ENCODE results near the gene AQP2.
"Not testable (repeated sequence)": the region's sequence is repeated elsewhere in the genome, so short reads cannot be mapped to it uniquely, and the experiment has no call there.

Gene AQP2

GRCh38 chr12:49972641-49973360 lies 22.3 kb downstream of the AQP2 start, which contains the start of gene AQP6:
Gene AQP6, plus strand, starts transcription at chr12:49972947. Its CDS starts 227 bp downstream, at chr12:49973174.
- DNase-seq, result no peak

DNA sequence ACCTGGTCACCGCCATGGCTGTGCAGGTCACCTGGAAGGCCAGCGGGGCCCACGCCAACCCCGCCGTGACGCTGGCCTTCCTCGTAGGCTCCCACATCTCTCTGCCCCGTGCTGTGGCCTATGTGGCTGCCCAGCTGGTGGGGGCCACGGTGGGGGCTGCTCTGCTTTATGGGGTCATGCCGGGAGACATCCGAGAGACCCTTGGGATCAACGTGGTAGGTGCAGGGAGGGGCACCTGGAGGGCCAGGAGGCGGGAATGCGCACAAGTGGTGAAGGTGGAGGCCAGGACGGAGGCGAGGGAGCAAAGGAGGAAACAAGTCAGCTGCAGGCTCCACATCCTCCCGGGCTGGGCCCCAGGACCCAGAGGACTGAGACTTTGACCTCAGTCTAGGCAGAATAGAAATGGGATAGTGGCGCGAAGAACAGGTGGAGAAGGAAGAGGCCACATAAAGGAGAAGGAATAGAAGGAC lies 22.9 kb downstream of the AQP2 start:
- no peak for DNase-seq

DNA sequence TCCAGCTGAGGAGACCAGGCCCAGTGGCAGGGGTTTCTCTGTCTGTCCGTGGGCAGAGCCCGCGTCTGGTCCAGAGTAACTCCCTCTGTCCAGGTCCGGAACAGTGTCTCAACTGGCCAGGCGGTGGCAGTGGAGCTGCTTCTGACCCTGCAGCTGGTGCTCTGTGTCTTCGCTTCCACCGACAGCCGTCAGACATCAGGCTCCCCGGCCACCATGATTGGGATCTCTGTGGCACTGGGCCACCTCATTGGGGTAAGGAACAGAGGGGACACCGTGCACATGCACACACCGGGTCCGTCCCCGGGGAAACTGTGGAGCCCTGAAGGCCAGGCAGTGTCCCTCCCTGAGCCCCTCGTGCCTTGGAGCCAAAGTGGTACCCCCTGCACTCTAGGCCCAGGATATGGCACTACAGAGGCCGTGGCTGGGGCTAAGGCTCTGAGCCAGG lies 23.7 kb downstream of the AQP2 start:
- DNase-seq, result no peak

- DNase-seq, result no peak
These were observed 24.3 kb downstream of the AQP2 start for GRCh38 chr12:49974677-49975317.

GRCh38 chr12:49975318-49975761 lies 24.8 kb downstream of the AQP2 start:
- DNase-seq, result no peak

GRCh38 chr12:49976557-49976956 lies 26.0 kb downstream of the AQP2 start:
- no peak for DNase-seq

GRCh38 chr12:49978125-49978524 lies 27.6 kb downstream of the AQP2 start:
- DNase-seq, result no peak

- DNase-seq, result no peak
These were observed 28.6 kb downstream of the AQP2 start for GRCh38 chr12:49979016-49979586.

DNA sequence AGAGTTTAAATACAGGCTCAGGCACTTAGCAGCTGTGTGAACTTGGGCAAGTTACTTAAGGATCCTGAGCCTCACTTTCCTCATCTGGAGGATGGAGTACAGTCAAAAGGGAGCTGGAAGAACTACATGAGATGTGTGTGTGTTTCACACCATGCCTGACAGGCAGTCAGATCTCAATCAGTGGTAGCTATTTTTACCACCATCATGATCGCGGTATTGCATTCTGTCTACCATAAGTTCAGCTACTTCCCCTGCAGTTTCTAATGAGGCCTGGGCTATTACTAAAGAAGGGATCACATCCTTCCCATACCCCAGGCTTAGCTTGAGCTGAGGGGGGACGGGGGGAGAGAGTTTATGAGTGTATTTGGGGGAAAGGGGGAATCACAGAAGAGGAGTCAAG lies 29.3 kb downstream of the AQP2 start:
- DNase-seq, result no peak

GRCh38 chr12:49980501-49981349 lies 30.2 kb downstream of the AQP2 start:
- no peak for DNase-seq

DNA sequence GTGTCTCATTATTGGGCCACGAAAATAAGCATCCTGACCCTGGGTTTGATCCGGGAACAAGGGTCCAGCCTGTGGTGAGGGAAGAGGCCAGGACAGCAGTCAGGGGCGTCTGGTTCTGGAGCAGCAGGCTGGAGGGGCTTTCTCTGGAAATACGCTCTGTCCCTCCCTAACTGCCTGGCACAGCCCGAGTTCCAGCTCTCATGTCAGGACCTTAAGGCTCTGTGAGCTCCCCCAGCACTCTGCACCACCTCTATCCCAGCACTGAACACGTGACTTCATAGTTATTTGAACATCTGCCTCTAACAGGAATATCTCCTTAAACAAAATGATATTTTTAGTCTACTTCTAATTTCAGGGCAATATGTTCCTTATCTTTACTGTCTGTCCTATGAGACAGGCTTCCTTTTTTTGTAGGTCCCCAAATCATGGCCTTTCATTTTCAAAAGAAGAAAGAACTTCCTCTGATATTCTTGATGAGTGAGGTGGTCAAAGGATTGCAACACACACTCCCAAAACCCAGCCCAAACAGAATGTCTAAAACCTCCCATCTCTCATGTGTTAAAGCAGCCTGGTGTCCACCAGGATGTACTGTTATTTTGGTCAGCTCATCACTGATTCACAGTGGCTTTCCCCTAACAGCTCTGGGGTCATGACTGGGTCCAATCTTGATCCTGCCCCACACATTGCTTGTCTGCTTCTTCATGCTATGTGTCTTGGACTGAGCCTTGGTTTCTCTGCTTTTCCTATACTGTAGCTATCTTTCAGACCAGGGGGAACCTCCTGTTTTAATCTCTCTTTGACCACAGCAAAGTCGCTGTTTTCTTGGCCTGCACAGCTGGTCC lies 31.9 kb downstream of the AQP2 start:
- no peak for DNase-seq

DNA sequence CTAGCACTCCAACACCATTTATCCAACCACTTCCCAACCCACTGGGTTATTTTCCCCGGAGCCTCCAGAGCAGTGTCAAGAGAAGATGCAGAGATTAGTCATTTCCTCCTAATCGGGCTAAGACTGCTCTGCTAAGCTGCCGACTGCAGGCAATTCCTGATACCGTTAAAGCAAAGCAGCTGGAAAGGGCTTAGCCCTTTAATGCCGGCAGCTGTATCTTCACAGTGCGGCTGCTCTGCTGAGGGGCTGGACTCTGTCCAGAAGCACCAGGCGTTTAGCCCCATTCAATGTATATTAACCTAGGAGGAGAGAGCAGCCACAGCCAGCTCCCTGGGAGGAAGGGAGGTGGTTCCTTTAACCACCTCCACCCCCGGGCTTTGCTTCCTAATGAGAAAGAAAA lies 33.4 kb downstream of the AQP2 start:
- peak; percentile 33 for DNase-seq

DNA sequence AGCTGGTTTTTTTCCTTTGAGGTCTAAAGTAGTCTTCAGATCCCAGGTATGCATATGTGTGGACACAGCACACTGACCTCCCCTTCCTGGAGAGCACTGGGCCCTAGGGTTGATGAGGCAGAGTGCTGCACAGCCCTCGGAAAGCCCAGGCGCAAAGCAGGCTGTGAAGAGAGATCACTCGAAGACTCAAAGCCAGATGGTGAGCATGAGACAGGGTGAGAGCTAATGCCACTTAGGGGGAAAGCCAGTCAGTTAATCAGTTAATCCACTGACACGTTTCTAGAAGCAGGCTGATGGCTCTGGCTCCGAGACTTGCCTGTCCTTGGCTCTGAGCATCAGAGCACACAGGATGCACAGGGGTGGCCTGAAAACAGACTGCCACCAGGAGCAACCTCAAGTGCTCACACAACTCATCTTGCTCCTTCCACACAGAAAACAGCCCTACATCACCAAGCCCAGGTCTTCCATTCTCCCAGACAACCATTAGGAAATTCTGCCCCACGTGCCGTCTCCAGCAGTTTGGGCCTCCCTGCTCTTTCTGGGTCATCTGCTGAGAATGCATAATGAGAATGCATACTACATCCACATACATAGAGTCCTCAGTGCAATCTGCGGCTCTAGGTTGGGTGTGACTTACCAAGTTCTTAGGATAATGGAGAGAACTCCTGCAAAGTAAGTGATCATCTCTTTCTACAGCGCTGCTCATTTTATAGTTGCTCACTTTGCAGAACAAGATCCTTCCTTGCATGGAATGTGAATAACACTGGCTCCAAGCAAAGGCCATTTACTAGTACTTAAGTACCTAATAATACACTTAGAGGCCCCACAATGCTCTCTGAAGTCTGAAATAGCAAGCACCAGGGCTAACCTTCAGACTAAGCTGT lies 34.2 kb downstream of the AQP2 start:
- DNase-seq, result no peak

DNA sequence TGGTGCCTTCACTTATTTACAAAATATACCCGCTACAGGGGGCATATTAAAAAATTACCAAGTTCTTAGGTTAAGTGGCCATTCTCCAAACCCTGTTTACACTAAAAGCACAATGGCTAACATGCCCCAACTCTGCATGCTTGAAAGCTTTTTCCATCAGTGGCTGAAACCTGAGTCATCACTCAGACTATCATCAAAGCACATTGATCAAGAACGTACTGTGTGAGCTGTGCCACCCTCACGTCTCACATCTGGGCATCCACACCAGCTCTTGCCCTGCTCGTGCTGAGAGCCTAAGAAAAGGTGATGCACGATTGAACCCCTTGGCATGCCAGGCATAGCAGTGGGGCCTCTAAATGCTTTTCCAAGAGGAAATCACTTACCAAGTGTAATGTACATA lies 35.4 kb downstream of the AQP2 start:
- DNase-seq, result peak; percentile 45

- DNase-seq, result not testable (repeated sequence)
These were observed 35.9 kb downstream of the AQP2 start for GRCh38 chr12:49986476-49986875.

DNA sequence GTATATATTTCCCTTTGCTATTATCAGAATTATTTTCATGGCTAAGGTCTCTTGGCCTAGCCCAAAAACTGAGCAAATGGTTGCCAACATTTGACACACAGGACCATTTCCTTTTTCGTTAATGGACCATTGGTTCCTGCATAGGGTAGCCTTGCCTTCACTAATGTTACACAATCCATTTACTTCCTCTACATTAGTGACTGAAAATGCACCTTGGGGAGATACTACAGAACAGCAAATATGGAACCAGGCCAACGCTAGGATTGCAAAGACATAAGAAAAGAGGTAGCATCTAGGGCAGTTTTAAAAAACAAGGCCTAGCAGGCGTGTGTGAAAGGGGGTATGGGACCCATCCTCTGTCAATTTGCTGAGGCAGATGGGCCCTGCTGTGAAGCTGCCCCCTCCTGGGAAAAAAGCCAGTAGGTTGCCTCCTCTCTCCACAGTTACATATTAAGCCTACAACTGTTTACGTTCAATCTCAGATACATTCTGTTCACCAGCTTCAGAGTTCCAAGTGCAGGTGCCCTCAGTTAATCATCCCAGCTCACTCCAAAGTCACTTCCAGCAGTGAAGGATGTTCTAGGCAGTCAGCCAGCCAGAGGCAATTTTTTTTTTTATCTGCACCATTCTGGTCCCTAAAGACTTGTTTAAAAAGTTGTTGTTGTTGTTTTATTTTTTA lies 37.2 kb downstream of the AQP2 start:
- no peak for DNase-seq

GRCh38 chr12:49989400-49989799 lies 38.9 kb downstream of the AQP2 start:
- DNase-seq, result not testable (repeated sequence)

GRCh38 chr12:49990273-49990672 lies 39.7 kb downstream of the AQP2 start:
- no peak for DNase-seq

- DNase-seq, result no peak
These were observed 47.9 kb downstream of the AQP2 start for GRCh38 chr12:49998453-49998852.

GRCh38 chr12:50003595-50003994 lies 53.1 kb downstream of the AQP2 start:
- no peak for DNase-seq
